Muscle layer of colon (tissue), 2 donors: ENCODE results near the gene NCKAP5.

Experiments
- H3K27ac ChIP-seq: one replicate; pipeline ENCODE4 v1.7.0; 2013; ENCODE audit warnings: low read depth, mild to moderate bottlenecking, low read length, moderate library complexity
- H3K27me3 ChIP-seq, 2 donors: one replicate each; pipeline ENCODE4 v1.7.0; 2013; ENCODE audit warnings: low read length in 2 of 2, mild to moderate bottlenecking in 2 of 2; ENCODE audit not compliant: insufficient read depth in 2 of 2, control insufficient read depth in 1 of 2
- H3K36me3 ChIP-seq: one replicate; pipeline ENCODE4 v1.7.0; 2013; ENCODE audit warnings: mild to moderate bottlenecking, low read length; ENCODE audit not compliant: insufficient read depth
- H3K4me1 ChIP-seq: one replicate; pipeline ENCODE4 v1.7.0; 2013; ENCODE audit warnings: mild to moderate bottlenecking, low read length; ENCODE audit not compliant: insufficient read depth
- H3K4me3 ChIP-seq, 2 donors: one replicate each; pipeline ENCODE4 v1.7.0; 2013; ENCODE audit warnings: low read length in 2 of 2, low read depth in 1 of 2, mild to moderate bottlenecking in 1 of 2, moderate library complexity in 1 of 2
- H3K9ac ChIP-seq: one replicate; pipeline ENCODE4 v1.7.0; 2013; ENCODE audit warnings: low read length
- H3K9me3 ChIP-seq: one replicate; pipeline ENCODE4 v1.7.0; 2013; ENCODE audit warnings: mild to moderate bottlenecking, low read length
- donor health status: abdominal sarcoma.
- donor health status: Adenocarcinoma of cecum.

The NCKAP5 gene

DNA sequence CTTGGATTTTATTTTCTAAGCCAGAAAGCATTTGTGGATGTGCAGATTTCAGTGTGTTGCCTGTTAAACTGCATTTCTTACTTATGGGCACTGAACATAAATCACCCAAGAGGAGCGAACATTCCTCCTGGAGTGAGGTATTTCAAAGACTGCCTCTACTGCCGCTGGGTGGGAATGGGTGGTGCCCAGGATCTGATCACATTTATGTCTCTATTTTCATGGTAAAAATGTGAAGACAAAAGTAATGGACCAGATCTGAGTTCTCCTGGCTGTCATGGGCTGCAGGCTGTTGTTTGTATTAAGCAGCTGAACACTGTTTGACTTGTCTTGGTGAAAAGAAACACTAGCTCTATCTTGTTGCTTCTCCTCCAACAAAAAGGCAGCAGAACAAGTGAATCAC lies 251.7 kb downstream of the NCKAP5 start:
- no peaks in the 10 kb centered on the region for H3K9me3 ChIP-seq

DNA sequence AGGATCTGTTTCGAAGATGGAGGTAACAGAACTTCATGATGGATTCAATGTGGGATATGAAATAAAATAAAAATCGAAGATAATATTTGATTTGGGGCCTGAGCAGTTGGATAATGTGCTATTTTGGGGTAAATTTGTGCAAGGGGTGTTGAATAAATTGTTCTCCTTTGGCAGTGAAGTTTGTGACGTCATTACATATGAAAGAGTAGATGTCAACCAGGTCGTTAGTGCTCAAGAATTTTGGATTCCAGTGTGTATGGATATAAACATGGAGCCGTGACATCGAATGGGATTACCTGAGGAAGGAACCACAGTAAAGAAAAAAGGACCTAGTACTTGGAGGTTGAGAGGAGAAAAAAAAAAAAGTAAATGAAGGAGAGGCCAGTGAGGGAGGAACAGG lies 253.0 kb downstream of the NCKAP5 start:
- Histone ChIP-seq H3K36me3 (no peaks in the 10 kb centered on the region), H3K4me3 (no peak overlapping the region), H3K9ac (no peak overlapping the region), H3K27ac (no peak overlapping the region), H3K27me3 (no peaks in the 10 kb centered on the region), H3K4me1 (no peaks in the 10 kb centered on the region), H3K9me3 (no peaks in the 10 kb centered on the region)

More for the DNA sequence above, 251.7 kb downstream of the NCKAP5 start:
- H3K9ac ChIP-seq: no peak overlapping the region
- H3K4me3 ChIP-seq: no peak overlapping the region
- no peak overlapping the region for H3K27ac ChIP-seq
- H3K4me1 ChIP-seq: no peaks in the 10 kb centered on the region
- H3K36me3 ChIP-seq: no peaks in the 10 kb centered on the region
- no peaks in the 10 kb centered on the region for H3K27me3 ChIP-seq

GRCh38 chr2:133314795-133315194 lies 253.5 kb downstream of the NCKAP5 start:
- no peaks in the 10 kb centered on the region for H3K27me3 ChIP-seq
- no peaks in the 10 kb centered on the region for H3K4me1 ChIP-seq
- no peak overlapping the region for H3K27ac ChIP-seq
- no peaks in the 10 kb centered on the region for H3K36me3 ChIP-seq
- no peak overlapping the region for H3K9ac ChIP-seq
- H3K9me3 ChIP-seq: no peaks in the 10 kb centered on the region
- no peak overlapping the region for H3K4me3 ChIP-seq

GRCh38 chr2:133312038-133312729 lies 256.1 kb downstream of the NCKAP5 start:
- no peaks in the 10 kb centered on the region for H3K9me3 ChIP-seq

GRCh38 chr2:133306236-133306635 lies 262.0 kb downstream of the NCKAP5 start:
- Histone ChIP-seq H3K4me1 (no peaks in the 10 kb centered on the region), H3K4me3 (no peak overlapping the region), H3K9me3 (no peaks in the 10 kb centered on the region), H3K27me3 (no peaks in the 10 kb centered on the region), H3K27ac (no peak overlapping the region), H3K36me3 (no peaks in the 10 kb centered on the region), H3K9ac (no peak overlapping the region)

More at GRCh38 chr2:133312038-133312729, 256.1 kb downstream of the NCKAP5 start:
- Histone ChIP-seq H3K9ac (no peak overlapping the region), H3K36me3 (no peaks in the 10 kb centered on the region), H3K27me3 (no peaks in the 10 kb centered on the region), H3K27ac (no peak overlapping the region), H3K4me3 (no peak overlapping the region), H3K4me1 (no peaks in the 10 kb centered on the region)

DNA sequence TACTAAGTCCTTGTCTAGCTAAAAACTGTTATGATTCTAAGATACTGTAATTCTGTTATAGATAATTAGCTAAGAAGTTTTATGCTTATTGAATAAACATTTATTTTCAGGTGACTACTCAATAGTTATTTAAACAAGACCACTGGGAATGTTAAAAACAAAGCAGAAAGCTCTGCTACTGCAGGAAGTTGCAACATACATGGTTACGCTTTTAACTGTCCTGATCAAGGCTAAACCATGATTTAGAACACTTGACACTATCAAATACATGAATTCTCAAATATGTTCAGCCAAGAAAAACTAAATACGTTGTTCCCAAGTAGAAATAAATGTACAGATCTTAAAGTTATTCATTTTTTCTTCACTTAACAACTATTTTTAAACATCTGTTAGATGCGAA lies 263.9 kb downstream of the NCKAP5 start:
- no peak overlapping the region for H3K9ac ChIP-seq

GRCh38 chr2:133303150-133303549 lies 265.1 kb downstream of the NCKAP5 start:
- no peaks in the 10 kb centered on the region for H3K4me1 ChIP-seq

More for the DNA sequence above, 263.9 kb downstream of the NCKAP5 start:
- H3K27ac ChIP-seq: no peak overlapping the region
- no peaks in the 10 kb centered on the region for H3K4me1 ChIP-seq
- H3K36me3 ChIP-seq: no peaks in the 10 kb centered on the region
- no peaks in the 10 kb centered on the region for H3K9me3 ChIP-seq
- H3K27me3 ChIP-seq: no peaks in the 10 kb centered on the region
- no peak overlapping the region for H3K4me3 ChIP-seq

DNA sequence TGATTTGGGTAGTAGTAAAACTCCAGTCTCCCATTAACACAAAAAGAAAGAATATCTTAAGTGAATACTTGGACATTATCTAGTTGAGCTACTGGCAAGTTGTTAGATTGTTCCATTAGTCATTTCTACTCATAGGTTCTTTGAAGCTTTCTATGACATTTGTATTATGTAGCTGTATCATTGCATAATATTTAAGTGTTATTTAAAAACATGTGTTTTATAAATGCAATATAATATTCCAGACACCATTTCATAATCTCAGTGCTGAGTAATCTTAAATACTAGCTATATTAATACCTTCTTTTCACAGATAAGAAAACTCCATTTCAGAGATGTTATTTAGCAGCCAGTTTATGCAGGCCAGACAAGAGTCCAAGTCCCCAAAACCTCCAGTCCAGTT lies 271.9 kb downstream of the NCKAP5 start:
- H3K9me3 ChIP-seq: no peaks in the 10 kb centered on the region
- no peaks in the 10 kb centered on the region for H3K27me3 ChIP-seq
- no peaks in the 10 kb centered on the region for H3K4me1 ChIP-seq
- H3K36me3 ChIP-seq: no peaks in the 10 kb centered on the region
- H3K4me3 ChIP-seq: no peak overlapping the region
- no peak overlapping the region for H3K9ac ChIP-seq
- no peak overlapping the region for H3K27ac ChIP-seq

More at GRCh38 chr2:133303150-133303549, 265.1 kb downstream of the NCKAP5 start:
- no peak overlapping the region for H3K27ac ChIP-seq
- no peaks in the 10 kb centered on the region for H3K27me3 ChIP-seq
- no peak overlapping the region for H3K4me3 ChIP-seq
- H3K9me3 ChIP-seq: no peaks in the 10 kb centered on the region
- H3K9ac ChIP-seq: no peak overlapping the region
- no peaks in the 10 kb centered on the region for H3K36me3 ChIP-seq

GRCh38 chr2:133293544-133294353 lies 274.5 kb downstream of the NCKAP5 start:
- H3K4me1 ChIP-seq: no peaks in the 10 kb centered on the region
- H3K9ac ChIP-seq: no peak overlapping the region
- H3K36me3 ChIP-seq: no peaks in the 10 kb centered on the region
- H3K4me3 ChIP-seq: no peak overlapping the region
- no peaks in the 10 kb centered on the region for H3K27me3 ChIP-seq
- H3K9me3 ChIP-seq: no peaks in the 10 kb centered on the region
- no peak overlapping the region for H3K27ac ChIP-seq

GRCh38 chr2:133292259-133292658 lies 276.0 kb downstream of the NCKAP5 start:
- Histone ChIP-seq H3K27me3 (no peaks in the 10 kb centered on the region), H3K9me3 (no peaks in the 10 kb centered on the region), H3K27ac (no peak overlapping the region), H3K4me3 (no peak overlapping the region), H3K4me1 (no peaks in the 10 kb centered on the region), H3K9ac (no peak overlapping the region), H3K36me3 (no peaks in the 10 kb centered on the region)

DNA sequence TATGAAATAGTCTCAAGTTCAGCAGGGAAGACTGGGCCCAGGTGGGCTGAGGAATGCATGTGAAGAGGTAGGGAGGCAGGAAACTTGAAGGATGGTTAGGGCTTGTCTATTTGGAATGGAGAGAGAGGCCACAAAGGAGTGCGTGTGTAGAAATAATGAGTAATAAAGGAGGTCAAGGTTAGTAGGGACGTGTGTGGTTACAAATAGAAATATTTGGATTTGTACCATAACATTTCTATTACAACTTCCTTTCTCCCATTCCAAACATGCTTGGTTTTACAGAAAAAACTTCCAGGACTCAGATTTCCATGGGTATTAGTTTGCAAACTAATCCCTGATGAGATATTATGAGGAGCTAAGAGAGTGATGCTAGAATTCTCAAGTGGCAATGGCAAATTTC lies 280.6 kb downstream of the NCKAP5 start:
- H3K27ac ChIP-seq: no peak overlapping the region
- H3K27me3 ChIP-seq: no peaks in the 10 kb centered on the region
- H3K4me1 ChIP-seq: no peaks in the 10 kb centered on the region
- H3K9ac ChIP-seq: no peak overlapping the region
- no peaks in the 10 kb centered on the region for H3K9me3 ChIP-seq
- no peaks in the 10 kb centered on the region for H3K36me3 ChIP-seq
- no peak overlapping the region for H3K4me3 ChIP-seq
